RWPE2 (cell line): ENCODE measurements around the gene AOPEP.

ENCODE experiments used
- ATAC-seq: fragments of 200-7000 bp; cut with Tn5 transposase; 3 replicates; pipeline ENCODE4 v1.9.1; 2021; ENCODE audit warnings: low read depth
- DNase-seq: peaks from one replicate; pipeline ENCODE4 v3.0.0-alpha.2; 2020; ENCODE audit warnings: low spot score
- H3K27ac ChIP-seq: fragments of 450-650 bp; 2 replicates; pipeline ENCODE4 v1.5.1; 2017; ENCODE audit warnings: mild to moderate bottlenecking; ENCODE audit not compliant: poor library complexity, severe bottlenecking
- H3K27me3 ChIP-seq: fragments of 250-450 bp; sonication (Bioruptor Pico); 2 replicates; pipeline ENCODE4 v1.5.1; 2021; ENCODE audit warnings: mild to moderate bottlenecking, moderate library complexity; ENCODE audit not compliant: insufficient read depth, poor library complexity, severe bottlenecking
- H3K36me3 ChIP-seq: fragments of 250-450 bp; sonication (Bioruptor Pico); 2 replicates; pipeline ENCODE4 v1.5.1; 2020; ENCODE audit warnings: low read depth, mild to moderate bottlenecking, moderate library complexity
- H3K4me1 ChIP-seq: fragments of 250-450 bp; sonication (Bioruptor Pico); 2 replicates; pipeline ENCODE4 v1.5.1; 2021; ENCODE audit warnings: mild to moderate bottlenecking, moderate library complexity; ENCODE audit not compliant: insufficient read depth, poor library complexity, severe bottlenecking
- H3K4me3 ChIP-seq: fragments of 250-450 bp; sonication (Bioruptor Pico); 2 replicates; pipeline ENCODE4 v1.5.1; 2021; ENCODE audit warnings: mild to moderate bottlenecking, moderate library complexity; ENCODE audit not compliant: severe bottlenecking
- H3K9me3 ChIP-seq: fragments of 250-450 bp; sonication (Bioruptor Pico); 2 replicates; pipeline ENCODE4 v1.5.1; 2021; ENCODE audit warnings: mild to moderate bottlenecking, moderate library complexity; ENCODE audit not compliant: severe bottlenecking
- TF ChIP-seq, protein P1 (sequence below): fragments of 450-650 bp; IDR thresholded peaks from one replicate; pipeline ENCODE4 v1.5.1; 2017; ENCODE audit warnings: mild to moderate bottlenecking, moderate library complexity; ENCODE audit not compliant: poor library complexity, severe bottlenecking

AOPEP gene

DNA sequence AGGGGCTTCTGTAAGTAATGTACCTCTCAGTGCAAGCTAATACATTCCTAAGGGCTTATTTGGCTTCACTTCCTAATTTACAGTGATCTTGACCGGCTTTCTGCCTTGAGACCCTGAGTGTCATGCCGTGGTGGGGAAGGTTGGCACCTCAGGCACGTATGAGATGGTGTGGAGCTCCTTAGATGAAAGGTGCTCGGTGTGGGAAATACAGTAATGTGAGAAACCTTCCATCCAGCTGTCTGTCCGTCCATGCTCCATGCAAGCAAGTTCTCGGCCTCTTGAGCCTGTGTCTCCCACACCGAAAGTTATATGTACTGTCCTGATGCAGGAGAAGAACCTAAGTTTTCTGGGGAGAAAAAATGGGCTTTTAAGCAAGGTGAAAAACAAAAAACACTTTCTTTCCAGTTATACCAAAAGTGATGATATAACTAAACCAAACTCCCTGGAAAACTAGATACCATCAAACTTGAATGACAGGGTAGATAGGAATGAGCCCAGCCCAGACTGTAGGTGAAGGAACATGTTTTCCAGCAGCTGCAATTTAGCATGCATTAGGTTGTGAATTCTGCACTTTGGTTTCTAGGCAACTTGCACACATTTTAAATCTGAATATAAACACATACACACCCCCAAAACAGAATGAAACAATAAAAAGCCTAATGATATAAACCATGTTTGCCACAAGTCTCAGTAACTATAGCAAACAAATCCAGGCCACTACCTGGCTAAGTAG, 311.5 kb downstream of the AOPEP start:
- H3K27ac ChIP-seq, result peak overlapping the region; percentile 90
- ATAC-seq (peak; percentile 93), DNase-seq (no peak)
- TF ChIP-seq, protein P1, sequence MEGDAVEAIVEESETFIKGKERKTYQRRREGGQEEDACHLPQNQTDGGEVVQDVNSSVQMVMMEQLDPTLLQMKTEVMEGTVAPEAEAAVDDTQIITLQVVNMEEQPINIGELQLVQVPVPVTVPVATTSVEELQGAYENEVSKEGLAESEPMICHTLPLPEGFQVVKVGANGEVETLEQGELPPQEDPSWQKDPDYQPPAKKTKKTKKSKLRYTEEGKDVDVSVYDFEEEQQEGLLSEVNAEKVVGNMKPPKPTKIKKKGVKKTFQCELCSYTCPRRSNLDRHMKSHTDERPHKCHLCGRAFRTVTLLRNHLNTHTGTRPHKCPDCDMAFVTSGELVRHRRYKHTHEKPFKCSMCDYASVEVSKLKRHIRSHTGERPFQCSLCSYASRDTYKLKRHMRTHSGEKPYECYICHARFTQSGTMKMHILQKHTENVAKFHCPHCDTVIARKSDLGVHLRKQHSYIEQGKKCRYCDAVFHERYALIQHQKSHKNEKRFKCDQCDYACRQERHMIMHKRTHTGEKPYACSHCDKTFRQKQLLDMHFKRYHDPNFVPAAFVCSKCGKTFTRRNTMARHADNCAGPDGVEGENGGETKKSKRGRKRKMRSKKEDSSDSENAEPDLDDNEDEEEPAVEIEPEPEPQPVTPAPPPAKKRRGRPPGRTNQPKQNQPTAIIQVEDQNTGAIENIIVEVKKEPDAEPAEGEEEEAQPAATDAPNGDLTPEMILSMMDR, result no peak
- H3K27me3 ChIP-seq, result no peaks in the 10 kb centered on the region
- peaks cover 29% of the 10 kb centered on the region for H3K4me1 ChIP-seq
- H3K36me3 ChIP-seq, result peaks cover 10% of the 10 kb centered on the region; the same call in 1 of the 2 replicates
- H3K9me3 ChIP-seq, result no peaks in the 10 kb centered on the region
- H3K4me3 ChIP-seq, result no peak overlapping the region

GRCh38 chr9:95038666-95039065, 312.2 kb downstream of the AOPEP start:
- Histone ChIP-seq H3K36me3 (peaks cover 10% of the 10 kb centered on the region; the same call in 1 of the 2 replicates), H3K9me3 (no peaks in the 10 kb centered on the region), H3K4me1 (peaks cover 29% of the 10 kb centered on the region), H3K4me3 (no peak overlapping the region), H3K27me3 (no peaks in the 10 kb centered on the region), H3K27ac (peak overlapping the region; percentile 90)
- ATAC-seq, result no peak
- TF ChIP-seq, protein P1, result no peak
- no peak for DNase-seq

DNA sequence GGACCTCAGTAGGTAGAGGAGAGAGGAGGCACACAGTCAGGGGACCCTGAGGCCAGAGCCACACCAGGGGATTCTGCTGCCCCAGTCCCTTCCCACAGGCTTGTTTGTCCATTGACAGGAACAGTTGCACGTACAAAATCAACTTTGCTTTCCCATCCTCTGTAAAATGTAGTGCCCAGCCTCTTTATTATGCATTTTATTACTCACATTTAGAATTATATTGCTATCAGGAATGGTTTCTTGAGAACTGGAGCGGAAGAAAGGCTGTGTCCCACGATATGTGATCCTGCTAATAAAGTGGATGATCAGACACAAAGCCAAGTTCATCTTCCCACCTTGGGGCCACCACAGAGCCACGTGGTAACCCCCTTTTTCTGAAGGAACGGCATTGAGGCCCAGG, 313.6 kb downstream of the AOPEP start:
- H3K36me3 ChIP-seq, result peaks cover 13% of the 10 kb centered on the region; the same call in 1 of the 2 replicates
- TF ChIP-seq, protein P1, result no peak

DNA sequence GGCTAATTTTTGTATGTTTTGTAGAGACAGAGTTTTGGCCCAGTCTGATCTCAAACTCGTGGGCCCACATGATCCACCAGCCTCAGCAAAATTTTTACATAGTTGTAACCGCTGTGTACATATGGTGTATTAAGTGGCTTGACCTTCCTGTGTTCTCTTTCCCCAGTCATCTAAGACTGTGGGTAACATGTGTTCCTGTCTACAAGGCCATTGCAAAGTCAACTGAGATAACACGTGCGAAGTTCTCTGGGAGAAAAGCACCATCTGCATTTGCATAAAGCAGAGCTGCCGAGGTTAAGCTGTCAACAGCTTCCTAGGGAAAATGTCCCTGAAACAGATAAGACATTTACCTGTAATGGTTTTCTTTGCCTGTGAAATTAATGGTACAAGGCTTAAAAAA, 317.3 kb downstream of the AOPEP start:
- peaks cover 25% of the 10 kb centered on the region for H3K4me1 ChIP-seq

More for the DNA sequence above, 313.6 kb downstream of the AOPEP start:
- H3K4me3 ChIP-seq, result no peak overlapping the region
- no peak overlapping the region for H3K27ac ChIP-seq
- no peaks in the 10 kb centered on the region for H3K9me3 ChIP-seq
- H3K4me1 ChIP-seq, result peaks cover 29% of the 10 kb centered on the region
- no peak for DNase-seq
- H3K27me3 ChIP-seq, result no peaks in the 10 kb centered on the region
- no peak for ATAC-seq

More for the DNA sequence above, 317.3 kb downstream of the AOPEP start:
- TF ChIP-seq, protein P1, result no peak
- H3K4me3 ChIP-seq, result no peak overlapping the region
- ATAC-seq (no peak), DNase-seq (no peak)
- H3K9me3 ChIP-seq, result no peaks in the 10 kb centered on the region
- H3K36me3 ChIP-seq, result 0 out of 2 replicates have a peak, but pooled peaks cover 3% of the 10 kb centered on the region
- no peaks in the 10 kb centered on the region for H3K27me3 ChIP-seq
- H3K27ac ChIP-seq, result peak overlapping the region; percentile 54
